ENCODE results near the gene WBP1. TPM values are rescaled to one million over a fixed set of nuclear protein-coding genes. Genes with fewer than 3 reads are reported as not detected.
"Not testable (repeated sequence)": the region's sequence is repeated elsewhere in the genome, so short reads cannot be mapped to it uniquely, and the experiment has no call there.

WBP1 gene
- total RNA-seq, 1 donor from 2014 or later: 44.3 TPM

DNA sequence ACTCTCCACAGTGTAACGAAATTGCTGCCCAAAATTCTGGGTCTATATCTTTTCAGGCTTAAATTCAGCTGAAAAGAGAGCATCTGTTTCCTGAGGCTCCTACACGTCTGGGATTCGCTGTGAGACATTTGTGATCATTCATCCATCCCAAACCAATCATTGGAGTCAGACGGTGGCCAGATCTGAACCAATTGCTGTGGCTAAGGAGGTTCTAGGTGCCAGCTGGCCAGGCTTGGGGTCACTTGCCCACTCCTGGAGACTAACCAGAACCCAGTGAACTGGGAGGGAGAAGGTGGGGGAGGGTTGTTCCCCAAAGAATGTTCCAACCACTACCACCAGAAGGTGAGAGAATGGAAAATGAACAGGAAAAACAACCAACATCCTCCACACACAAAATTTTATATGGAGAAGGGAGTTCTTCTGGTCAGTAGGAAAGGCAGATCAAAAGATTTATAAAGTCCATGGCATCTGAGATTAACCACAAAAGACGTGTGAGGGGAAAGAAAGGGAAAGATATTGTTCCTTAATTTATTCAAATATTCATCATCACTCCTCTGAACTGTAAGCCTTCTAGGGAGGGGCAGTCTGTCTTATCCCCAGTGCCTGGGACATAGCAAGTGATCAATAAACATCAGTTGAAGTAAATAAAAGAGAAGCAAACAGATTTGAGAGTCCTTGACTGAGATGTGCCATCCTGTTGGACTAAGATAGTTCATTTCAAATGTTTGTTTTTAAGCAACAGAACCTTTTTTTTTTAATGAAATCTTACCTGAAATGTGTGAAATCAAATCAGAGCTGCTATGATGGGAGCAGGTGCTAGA is 13.5 kb upstream of the WBP1 start:
- ATAC-seq (no peak), DNase-seq (ENCODE audit: missing footprints) (no peak)
- intact Hi-C loops (cut with DNase I): no loop called here

DNA sequence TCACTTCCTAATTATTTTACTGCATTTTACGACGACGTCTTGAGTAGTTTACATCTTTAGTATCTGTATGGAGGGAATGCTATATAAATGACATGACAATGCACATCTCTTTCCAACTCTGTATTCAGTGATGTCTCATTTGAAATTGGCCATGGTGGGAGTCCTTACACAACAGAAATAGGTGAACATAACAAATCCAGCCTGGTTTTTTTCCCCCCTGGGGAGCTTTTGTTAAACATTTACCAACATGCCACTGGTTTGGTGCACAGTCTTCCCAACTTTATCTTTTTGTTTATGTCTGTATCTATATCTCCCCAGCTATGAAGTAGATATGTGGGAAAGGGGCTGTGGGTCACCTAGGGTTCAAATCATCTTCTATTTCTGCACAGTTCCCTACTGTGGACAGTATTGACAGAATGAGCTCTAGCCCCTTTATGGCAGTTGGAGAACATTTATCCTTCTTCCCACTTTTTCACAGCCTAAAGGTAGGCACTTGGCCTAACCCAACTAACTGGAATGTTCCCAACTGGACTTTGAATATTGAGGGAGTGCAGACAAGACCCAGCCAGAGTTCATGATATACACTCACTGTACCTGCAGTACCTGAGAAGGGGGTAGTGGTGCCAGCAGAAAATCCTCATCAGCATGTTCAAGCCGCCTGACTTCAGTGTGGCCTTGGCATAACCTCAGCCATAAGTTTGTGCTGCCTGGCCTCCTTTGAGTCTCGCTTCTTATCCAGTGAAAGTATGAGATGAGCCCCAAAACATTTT is 10.8 kb upstream of the WBP1 start:
- intact Hi-C loops (cut with DNase I): no loop called here
- DNase-seq (ENCODE audit: missing footprints): no peak

GRCh38 chr2:74448771-74449170 is 9.5 kb upstream of the WBP1 start:
- intact Hi-C loops (cut with DNase I): no loop called here
- ATAC-seq: no peak

More for the DNA sequence above, 10.8 kb upstream of the WBP1 start:
- ATAC-seq: no peak

DNA sequence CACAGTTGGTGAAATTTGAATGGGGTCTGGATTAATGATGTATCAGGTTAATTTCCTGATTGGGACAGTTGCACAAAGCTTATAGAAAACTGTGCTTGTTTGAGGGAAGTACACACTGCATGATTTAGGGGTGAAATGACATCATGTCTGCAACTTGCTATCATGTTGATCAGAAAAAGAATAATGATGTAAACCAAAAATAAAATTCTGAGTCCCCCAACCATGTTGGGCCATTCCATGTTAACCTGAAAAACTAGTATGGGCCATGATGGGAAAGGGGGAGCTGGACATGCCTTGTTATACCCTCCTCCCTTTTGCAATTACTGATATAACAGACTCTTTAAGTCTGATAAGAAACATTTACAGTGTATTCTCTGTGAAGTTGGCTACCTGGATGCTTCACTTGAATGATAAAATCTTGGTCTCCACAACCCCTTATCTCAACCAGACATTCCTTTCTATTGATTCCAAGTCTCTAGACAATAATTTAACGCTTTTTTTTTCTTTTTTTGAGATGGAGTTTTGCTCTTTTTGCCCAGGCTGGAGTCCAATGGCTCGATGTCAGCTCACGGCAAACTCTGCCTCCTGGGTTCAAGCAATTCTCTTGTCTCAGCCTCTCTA is 7.6 kb upstream of the WBP1 start:
- intact Hi-C loops (cut with DNase I): no loop called here
- DNase-seq (ENCODE audit: missing footprints): no peak

More at GRCh38 chr2:74448771-74449170, 9.5 kb upstream of the WBP1 start:
- no peak for DNase-seq (ENCODE audit: missing footprints)

DNA sequence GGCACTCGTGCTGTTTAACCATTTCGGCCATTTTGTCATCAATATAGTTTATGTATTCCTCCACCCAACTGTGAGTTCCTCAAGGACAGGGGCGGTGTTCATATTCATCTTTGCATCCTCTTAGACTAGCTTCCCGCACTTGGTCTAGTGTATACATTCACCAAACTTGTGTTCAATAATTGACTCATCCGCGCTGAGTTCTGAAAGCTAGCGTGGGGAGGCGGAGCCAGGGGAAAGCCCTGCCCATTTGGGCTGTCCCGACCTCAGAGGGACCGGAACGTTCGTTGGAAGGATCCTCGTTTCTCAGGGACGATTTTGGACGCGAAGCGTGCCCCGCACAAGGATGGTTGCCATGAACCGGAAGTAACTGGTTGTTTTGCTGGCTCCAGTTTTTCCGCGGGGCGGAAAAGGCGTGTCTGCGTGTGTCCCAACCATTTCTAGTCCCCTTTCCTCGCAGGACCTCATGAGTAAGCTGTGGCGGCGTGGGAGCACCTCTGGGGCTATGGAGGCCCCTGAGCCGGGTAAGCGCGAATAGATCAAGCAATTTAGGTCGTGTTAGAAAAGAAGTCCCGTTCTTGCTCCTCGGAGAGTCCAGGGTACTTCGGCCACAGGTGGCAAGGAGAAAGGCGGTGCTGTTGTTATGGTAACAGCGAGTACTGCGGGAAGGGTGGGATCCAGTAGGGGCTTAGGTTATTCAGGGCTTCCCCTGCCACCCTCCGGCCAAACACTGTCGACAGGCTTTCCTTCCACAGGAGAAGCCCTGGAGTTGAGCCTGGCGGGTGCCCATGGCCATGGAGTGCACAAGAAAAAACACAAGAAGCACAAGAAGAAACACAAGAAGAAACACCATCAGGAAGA is 3.4 kb upstream of the WBP1 start, which contains the start of gene INO80B:
Gene INO80B (plus strand): TSS at position 434 of the 858 bp plus-strand sequence. CDS start 30 bp downstream, at position 464.
- intact Hi-C loops (cut with DNase I): loop anchor here (2.0 kb wide), 1 partner anchor 28 kb away; the partner anchor contains the start of genes CCDC142 and TTC31
- DNase-seq (ENCODE audit: missing footprints): peak; percentile 95
- peak; percentile 68 for ATAC-seq

More for the DNA sequence above, 7.6 kb upstream of the WBP1 start:
- no peak for ATAC-seq

DNA sequence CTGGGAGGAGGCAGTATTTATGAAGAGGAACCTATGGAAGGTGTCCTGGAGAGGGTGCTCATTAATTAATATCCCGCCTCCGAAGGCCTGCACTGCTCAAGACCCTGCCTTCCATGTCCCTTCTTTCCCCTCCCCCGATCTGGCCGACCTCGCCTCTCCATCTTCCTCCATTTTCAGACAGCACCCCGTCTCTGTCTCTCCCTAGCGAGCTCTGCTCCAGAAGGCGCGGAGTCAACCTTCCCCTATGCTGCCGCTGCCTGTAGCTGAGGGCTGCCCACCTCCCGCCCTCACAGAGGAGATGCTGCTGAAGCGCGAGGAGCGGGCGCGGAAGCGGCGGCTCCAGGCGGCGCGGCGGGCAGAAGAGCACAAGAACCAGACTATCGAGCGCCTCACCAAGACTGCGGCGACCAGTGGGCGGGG is 1.1 kb upstream of the WBP1 start:
- no peak for DNase-seq (ENCODE audit: missing footprints)
- intact Hi-C loops (cut with DNase I): no loop called here

DNA sequence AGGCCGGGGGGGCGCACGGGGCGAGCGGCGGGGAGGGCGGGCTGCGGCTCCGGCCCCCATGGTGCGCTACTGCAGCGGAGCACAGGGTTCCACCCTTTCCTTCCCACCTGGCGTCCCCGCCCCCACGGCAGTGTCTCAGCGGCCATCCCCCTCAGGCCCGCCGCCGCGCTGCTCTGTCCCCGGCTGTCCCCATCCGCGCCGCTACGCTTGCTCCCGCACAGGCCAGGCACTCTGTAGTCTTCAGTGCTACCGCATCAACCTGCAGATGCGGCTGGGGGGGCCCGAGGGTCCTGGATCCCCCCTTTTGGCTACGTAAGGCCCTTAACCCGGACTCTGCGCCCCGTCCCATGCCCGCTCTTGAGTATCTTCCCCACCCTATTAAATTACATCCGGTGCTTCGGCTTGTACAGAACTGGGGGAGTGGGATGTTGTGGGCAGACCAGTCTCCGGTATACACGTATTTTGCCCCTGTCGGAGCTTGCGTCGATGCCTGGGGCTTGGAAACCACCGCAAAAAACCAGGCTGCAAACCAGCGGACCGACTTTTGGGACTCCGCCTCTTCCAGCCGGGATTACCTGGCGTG is 598 bp upstream of the WBP1 start:
- DNase-seq (ENCODE audit: missing footprints): peak; percentile 82
- ATAC-seq: peak; percentile 15
- intact Hi-C loops (cut with DNase I): no loop called here

More for the DNA sequence above, 1.1 kb upstream of the WBP1 start:
- ATAC-seq: no peak

DNA sequence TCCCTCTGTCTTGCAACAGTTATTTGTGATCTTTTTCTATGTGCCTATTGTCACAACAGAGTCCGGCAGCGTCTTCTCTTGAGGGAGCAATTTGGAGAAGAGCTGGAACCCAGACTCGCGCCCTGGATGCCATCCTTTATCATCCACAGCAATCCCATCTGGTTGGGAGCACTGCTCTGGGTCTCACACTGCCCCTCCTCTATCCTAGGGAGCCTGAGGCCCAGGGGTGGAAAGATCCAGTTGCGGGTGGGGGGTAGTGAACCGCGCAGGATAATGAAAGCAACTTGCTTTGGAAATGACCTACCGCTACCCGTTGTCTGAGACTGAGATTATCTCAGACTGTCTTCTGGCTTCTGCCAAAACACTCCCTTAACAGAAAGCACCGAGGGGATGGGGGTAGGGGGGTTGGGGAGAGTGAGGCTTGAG is 713 bp downstream of the WBP1 start:
- no peak for DNase-seq (ENCODE audit: missing footprints)
- intact Hi-C loops (cut with DNase I): no loop called here
- no peak for ATAC-seq

- ATAC-seq; intact Hi-C loops (cut with DNase I); DNase-seq (ENCODE audit: missing footprints): not testable (repeated sequence)
These were observed 1.4 kb downstream of the WBP1 start for GRCh38 chr2:74459503-74460118.

- DNase-seq (ENCODE audit: missing footprints); intact Hi-C loops (cut with DNase I); ATAC-seq: not testable (repeated sequence)
These were observed 1.9 kb downstream of the WBP1 start for GRCh38 chr2:74460187-74460586.

GRCh38 chr2:74461187-74462053 is 3.2 kb downstream of the WBP1 start:
- ATAC-seq: no peak
- no peak for DNase-seq (ENCODE audit: missing footprints)
- intact Hi-C loops (cut with DNase I): no loop called here

GRCh38 chr2:74462054-74462785 is 4.0 kb downstream of the WBP1 start:
- DNase-seq (ENCODE audit: missing footprints) (no peak), ATAC-seq (no peak)
- intact Hi-C loops (cut with DNase I): no loop called here

DNA sequence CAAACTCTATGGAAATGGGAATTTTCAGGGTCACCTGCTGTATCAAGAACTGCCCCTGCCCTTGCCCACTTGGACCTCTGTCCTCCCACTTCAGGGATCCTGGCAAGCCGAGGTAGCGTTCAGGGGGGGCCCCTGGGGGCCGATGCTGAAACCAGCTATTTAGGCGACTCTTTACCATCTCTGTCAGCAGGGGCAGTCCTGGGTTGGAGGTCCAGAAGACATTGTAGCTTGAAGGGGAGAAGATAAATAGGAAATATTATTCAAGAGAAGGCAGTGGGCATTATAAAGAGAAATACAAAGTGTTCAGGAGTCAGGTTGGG is 4.5 kb downstream of the WBP1 start:
- no peak for ATAC-seq
- no peak for DNase-seq (ENCODE audit: missing footprints)
- intact Hi-C loops (cut with DNase I): no loop called here

GRCh38 chr2:74464406-74464805 is 6.2 kb downstream of the WBP1 start:
- intact Hi-C loops (cut with DNase I): no loop called here
- DNase-seq (ENCODE audit: missing footprints) (no peak), ATAC-seq (no peak)

DNA sequence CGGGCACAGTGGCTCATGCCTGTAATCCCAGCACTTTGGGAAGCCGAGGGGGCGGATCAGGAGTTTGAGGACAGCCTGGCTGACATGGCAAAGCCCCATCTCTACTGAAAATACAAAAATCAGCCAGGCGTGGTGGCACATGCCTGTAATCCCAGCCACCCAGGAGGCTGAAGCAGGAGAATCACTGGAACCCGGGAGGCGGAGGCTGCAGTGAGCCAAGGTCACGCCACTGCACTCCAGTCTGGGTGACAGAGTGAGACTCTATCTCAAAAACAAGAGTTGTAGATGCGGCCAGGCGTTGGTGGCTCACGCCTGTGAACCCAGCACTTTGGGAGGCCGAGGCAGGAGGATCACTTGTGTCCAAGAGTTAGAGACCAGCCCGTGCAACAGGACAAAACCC is 12.5 kb downstream of the WBP1 start:
- DNase-seq (ENCODE audit: missing footprints); intact Hi-C loops (cut with DNase I); ATAC-seq: not testable (repeated sequence)

Data from Right ventricle myocardium inferior (tissue), 1 donor.